ENCODE data around the gene PPP2R3B.
"Not testable (repeated sequence)": the region's sequence is repeated elsewhere in the genome, so short reads cannot be mapped to it uniquely, and the experiment has no call there.

The PPP2R3B gene

DNA sequence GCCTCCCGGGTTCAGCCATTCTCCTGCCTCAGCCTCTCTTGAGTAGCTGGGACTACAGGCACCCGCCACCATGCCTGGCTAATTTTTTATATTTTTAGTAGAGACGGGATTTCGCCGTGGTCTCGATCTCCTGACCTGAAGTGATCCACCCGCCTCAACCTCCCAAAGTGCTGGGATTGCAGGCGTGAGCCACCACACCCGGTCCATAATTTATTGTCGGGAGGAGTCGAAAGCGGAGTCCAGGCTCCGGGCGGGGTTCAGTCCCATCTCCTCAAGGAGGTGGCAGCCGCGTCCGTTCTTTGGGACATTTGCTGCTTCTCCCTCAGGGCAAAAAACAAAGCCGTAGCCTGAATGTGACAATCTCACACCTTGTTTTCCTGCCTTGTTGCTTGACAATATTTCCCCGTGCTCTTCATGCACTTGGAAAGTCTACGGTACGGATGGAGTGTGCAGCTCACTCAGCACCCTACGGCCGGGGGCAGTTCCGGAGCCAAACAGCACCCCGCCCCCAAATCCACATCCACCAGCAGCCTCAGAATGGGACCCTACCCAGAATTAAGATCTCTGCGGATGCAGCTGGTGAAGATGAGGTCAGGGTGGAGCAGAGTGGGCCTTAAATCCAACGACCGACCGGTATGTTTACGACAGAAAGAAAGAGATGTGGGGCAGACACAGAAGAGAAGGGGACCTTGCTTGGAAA, 77.7 kb downstream of the PPP2R3B start:
- H3K9me3 ChIP-seq (ENCODE audit: insufficient read depth, low read length, severe bottlenecking), result no peaks in the 10 kb centered on the region
- H3K27me3 ChIP-seq (ENCODE audit: insufficient read depth, low read length, poor library complexity), result no peaks in the 10 kb centered on the region
- no peak overlapping the region for H3K4me2 ChIP-seq (ENCODE audit: insufficient read depth, low read length)
- DNase-seq, result no peak
- no peak overlapping the region for H2AFZ ChIP-seq (ENCODE audit: low read depth, low read length)
- TF ChIP-seq EZH2 (IDR thresholded peaks at IDR 0.05; ENCODE audit: borderline replicate concordance, low read depth, low read length, severe bottlenecking), result no peak
- TF ChIP-seq, protein P1, sequence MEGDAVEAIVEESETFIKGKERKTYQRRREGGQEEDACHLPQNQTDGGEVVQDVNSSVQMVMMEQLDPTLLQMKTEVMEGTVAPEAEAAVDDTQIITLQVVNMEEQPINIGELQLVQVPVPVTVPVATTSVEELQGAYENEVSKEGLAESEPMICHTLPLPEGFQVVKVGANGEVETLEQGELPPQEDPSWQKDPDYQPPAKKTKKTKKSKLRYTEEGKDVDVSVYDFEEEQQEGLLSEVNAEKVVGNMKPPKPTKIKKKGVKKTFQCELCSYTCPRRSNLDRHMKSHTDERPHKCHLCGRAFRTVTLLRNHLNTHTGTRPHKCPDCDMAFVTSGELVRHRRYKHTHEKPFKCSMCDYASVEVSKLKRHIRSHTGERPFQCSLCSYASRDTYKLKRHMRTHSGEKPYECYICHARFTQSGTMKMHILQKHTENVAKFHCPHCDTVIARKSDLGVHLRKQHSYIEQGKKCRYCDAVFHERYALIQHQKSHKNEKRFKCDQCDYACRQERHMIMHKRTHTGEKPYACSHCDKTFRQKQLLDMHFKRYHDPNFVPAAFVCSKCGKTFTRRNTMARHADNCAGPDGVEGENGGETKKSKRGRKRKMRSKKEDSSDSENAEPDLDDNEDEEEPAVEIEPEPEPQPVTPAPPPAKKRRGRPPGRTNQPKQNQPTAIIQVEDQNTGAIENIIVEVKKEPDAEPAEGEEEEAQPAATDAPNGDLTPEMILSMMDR (IDR thresholded peaks at IDR 0.05; ENCODE audit: borderline replicate concordance, extremely low read depth, low read length, poor library complexity, severe bottlenecking), result no peak
- H3K4me3 ChIP-seq (ENCODE audit: low read depth in 1 of 2, low read length in 2 of 2), result no peak overlapping the region
- H3K27ac ChIP-seq (ENCODE audit: low read length), result no peak overlapping the region
- H3K36me3 ChIP-seq (ENCODE audit: insufficient read depth, low read length), result peaks cover 79% of the 10 kb centered on the region
- H3K79me2 ChIP-seq (ENCODE audit: insufficient read depth, low read length), result no peaks in the 10 kb centered on the region
- H4K20me1 ChIP-seq (ENCODE audit: insufficient read depth, low read length), result peaks cover 50% of the 10 kb centered on the region
- H3K4me1 ChIP-seq (ENCODE audit: insufficient read depth, low read length), result no peaks in the 10 kb centered on the region
- no peak overlapping the region for H3K9ac ChIP-seq (ENCODE audit: low read depth, low read length)
- no peak for ATAC-seq (ENCODE audit: insufficient read depth, low read depth)

DNA sequence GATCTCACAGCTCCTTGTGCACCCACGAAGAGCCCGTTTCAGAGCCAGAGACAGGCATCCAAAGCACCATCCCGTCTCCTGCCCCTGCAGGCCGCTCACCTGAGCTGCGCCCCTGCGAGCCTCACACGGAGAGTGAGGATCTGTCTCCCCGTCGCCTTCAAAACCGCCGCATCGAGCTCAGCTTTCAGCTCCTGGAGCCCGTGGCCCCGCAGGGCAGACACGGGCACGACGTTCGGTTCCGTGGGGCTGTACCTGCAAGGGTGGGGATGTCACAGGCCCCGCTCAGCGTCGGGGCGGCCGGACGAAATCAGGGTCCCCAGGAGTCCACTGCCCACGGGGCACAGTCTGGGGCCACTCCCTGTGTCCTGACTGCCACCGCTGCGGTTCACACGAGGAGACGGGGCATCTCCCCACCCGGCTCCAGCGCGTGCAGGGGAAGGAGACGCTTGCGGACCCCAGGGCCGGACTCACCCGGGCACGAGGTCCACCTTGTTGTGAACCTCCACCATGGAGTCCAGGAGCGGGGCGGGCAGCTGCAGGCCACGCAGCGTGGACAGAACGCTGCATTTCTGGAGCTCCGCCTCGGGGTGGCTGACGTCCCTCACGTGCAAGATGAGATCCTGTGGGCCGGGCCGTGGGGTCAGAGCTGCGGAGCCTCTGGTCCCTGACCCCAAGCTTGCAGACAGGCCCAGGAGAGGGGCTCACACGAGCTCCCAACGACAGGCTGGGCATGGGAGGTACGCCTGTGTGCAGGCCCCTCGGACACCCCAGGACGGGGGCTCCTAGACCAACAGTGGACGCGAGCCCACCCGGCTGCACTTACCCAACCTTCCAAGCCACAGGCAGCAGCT, 79.2 kb downstream of the PPP2R3B start:
- H3K36me3 ChIP-seq (ENCODE audit: insufficient read depth, low read length), result peaks cover 73% of the 10 kb centered on the region
- H3K4me3 ChIP-seq (ENCODE audit: low read depth in 1 of 2, low read length in 2 of 2), result no peak overlapping the region
- H3K4me1 ChIP-seq (ENCODE audit: insufficient read depth, low read length), result no peaks in the 10 kb centered on the region
- no peak overlapping the region for H3K4me2 ChIP-seq (ENCODE audit: insufficient read depth, low read length)
- H2AFZ ChIP-seq (ENCODE audit: low read depth, low read length), result no peak overlapping the region
- ATAC-seq (ENCODE audit: insufficient read depth, low read depth) (no peak), DNase-seq (no peak)
- no peaks in the 10 kb centered on the region for H3K79me2 ChIP-seq (ENCODE audit: insufficient read depth, low read length)
- H3K27ac ChIP-seq (ENCODE audit: low read length), result no peak overlapping the region
- no peaks in the 10 kb centered on the region for H3K9me3 ChIP-seq (ENCODE audit: insufficient read depth, low read length, severe bottlenecking)
- TF ChIP-seq, protein P1 (IDR thresholded peaks at IDR 0.05; ENCODE audit: borderline replicate concordance, extremely low read depth, low read length, poor library complexity, severe bottlenecking), result peak; percentile 19
- no peak for TF ChIP-seq EZH2 (IDR thresholded peaks at IDR 0.05; ENCODE audit: borderline replicate concordance, low read depth, low read length, severe bottlenecking)
- no peak overlapping the region for H3K9ac ChIP-seq (ENCODE audit: low read depth, low read length)
- H4K20me1 ChIP-seq (ENCODE audit: insufficient read depth, low read length), result peaks cover 41% of the 10 kb centered on the region
- no peaks in the 10 kb centered on the region for H3K27me3 ChIP-seq (ENCODE audit: insufficient read depth, low read length, poor library complexity)

DNA sequence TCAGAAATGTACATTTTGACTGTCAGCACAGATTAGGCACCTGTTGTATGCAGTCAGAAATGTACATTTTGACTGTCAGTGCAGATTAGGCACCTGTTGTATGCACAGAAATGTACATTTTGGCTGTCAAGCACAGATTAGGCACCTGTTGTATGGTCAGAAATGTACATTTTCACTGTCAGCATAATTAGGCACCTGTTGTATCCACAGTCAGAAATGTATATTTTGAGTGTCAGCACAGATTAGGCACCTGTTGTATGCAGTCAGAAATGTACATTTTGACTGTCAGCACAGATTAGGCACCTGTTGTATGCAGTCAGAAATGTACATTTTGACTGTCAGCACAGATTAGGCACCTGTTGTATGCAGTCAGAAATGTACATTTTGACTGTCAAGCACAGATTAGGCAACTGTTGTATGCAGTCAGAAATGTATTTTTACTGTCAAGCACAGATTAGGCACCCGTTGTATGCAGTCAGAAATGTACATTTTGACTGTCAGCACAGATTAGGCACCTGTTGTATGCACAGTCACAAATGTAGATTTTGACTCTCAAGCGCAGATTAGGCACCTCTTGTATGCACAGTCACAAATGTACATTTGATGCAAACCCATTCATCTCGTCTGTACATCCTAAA, 80.0 kb downstream of the PPP2R3B start:
- not testable (repeated sequence) for H3K79me2 ChIP-seq (ENCODE audit: insufficient read depth, low read length); ATAC-seq (ENCODE audit: insufficient read depth, low read depth); H3K27ac ChIP-seq (ENCODE audit: low read length); H3K4me1 ChIP-seq (ENCODE audit: insufficient read depth, low read length); H3K4me2 ChIP-seq (ENCODE audit: insufficient read depth, low read length); H3K9ac ChIP-seq (ENCODE audit: low read depth, low read length); H2AFZ ChIP-seq (ENCODE audit: low read depth, low read length); DNase-seq; H3K9me3 ChIP-seq (ENCODE audit: insufficient read depth, low read length, severe bottlenecking); H3K4me3 ChIP-seq (ENCODE audit: low read depth in 1 of 2, low read length in 2 of 2); H3K27me3 ChIP-seq (ENCODE audit: insufficient read depth, low read length, poor library complexity)
- Histone ChIP-seq H4K20me1 (ENCODE audit: insufficient read depth, low read length) (peaks cover 34% of the 10 kb centered on the region), H3K36me3 (ENCODE audit: insufficient read depth, low read length) (peaks cover 73% of the 10 kb centered on the region)

DNA sequence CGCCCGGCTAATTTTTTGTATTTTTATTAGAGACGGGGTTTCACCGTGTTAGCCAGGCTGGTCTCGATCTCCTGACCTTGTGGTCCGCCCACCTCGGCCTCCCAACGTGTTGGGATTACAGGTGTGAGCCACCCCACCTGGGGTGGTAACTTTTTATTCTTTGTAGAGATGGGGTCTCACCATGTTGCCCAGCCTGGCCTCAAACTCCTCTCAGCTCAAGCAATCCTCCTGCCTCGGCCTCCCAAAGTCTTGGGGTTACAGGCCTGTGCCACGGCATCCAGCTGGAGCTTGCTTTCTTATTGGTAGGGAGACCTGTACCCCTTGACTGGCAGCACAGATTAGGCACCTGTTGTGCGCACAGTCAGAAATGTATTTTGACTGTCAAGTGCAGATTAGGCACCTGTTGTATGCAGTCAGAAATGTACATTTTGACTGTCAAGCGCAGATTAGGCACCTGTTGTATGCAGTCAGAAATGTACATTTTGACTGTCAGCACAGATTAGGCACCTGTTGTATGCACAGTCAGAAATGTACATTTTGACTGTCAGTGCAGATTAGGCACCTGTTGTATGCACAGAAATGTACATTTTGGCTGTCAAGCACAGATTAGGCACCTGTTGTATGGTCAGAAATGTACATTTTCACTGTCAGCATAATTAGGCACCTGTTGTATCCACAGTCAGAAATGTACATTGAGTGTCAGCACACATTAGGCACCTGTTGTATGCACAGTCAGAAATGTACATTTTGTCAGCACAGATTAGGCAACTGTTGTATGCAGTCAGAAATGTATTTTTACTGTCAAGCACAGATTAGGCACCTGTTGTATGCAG, 80.7 kb downstream of the PPP2R3B start:
- not testable (repeated sequence) for ATAC-seq (ENCODE audit: insufficient read depth, low read depth); H3K9me3 ChIP-seq (ENCODE audit: insufficient read depth, low read length, severe bottlenecking); H3K9ac ChIP-seq (ENCODE audit: low read depth, low read length); H3K27ac ChIP-seq (ENCODE audit: low read length); H3K27me3 ChIP-seq (ENCODE audit: insufficient read depth, low read length, poor library complexity); H3K4me3 ChIP-seq (ENCODE audit: low read depth in 1 of 2, low read length in 2 of 2); DNase-seq; H3K79me2 ChIP-seq (ENCODE audit: insufficient read depth, low read length); H2AFZ ChIP-seq (ENCODE audit: low read depth, low read length); H3K4me2 ChIP-seq (ENCODE audit: insufficient read depth, low read length); H3K4me1 ChIP-seq (ENCODE audit: insufficient read depth, low read length)
- Histone ChIP-seq H4K20me1 (ENCODE audit: insufficient read depth, low read length) (peaks cover 29% of the 10 kb centered on the region), H3K36me3 (ENCODE audit: insufficient read depth, low read length) (peaks cover 70% of the 10 kb centered on the region)

Data from DND-41 (cell line).